ENCODE results near the gene ITGB1.

DNA sequence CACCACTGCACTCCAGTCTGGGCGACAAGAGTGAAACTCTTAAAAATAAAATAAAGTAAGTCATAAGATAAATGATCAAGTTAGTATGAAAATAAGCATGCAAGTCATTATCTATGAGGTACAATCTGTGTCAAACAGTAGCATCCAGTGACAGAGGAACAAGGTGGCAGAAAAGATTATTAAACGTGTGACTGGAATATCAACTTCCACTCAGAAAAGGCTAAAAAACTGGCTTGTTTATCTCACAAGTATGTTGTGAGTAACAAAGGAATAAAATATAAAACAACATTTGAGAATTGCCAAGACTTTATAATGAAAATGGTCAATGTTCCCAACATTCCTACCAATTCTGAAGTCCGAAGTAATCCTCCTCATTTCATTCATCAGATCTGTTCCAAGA, 30.3 kb downstream of the ITGB1 start:
- TF ChIP-seq, protein P1, sequence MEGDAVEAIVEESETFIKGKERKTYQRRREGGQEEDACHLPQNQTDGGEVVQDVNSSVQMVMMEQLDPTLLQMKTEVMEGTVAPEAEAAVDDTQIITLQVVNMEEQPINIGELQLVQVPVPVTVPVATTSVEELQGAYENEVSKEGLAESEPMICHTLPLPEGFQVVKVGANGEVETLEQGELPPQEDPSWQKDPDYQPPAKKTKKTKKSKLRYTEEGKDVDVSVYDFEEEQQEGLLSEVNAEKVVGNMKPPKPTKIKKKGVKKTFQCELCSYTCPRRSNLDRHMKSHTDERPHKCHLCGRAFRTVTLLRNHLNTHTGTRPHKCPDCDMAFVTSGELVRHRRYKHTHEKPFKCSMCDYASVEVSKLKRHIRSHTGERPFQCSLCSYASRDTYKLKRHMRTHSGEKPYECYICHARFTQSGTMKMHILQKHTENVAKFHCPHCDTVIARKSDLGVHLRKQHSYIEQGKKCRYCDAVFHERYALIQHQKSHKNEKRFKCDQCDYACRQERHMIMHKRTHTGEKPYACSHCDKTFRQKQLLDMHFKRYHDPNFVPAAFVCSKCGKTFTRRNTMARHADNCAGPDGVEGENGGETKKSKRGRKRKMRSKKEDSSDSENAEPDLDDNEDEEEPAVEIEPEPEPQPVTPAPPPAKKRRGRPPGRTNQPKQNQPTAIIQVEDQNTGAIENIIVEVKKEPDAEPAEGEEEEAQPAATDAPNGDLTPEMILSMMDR (IDR thresholded peaks at IDR 0.05) = no peak
- TF ChIP-seq POLR2A (IDR thresholded peaks at IDR 0.05) (no peak), EP300 (IDR thresholded peaks at IDR 0.05) (no peak)
